ENCODE measurements around the gene OR10H4.
"Not testable (repeated sequence)": the region's sequence is repeated elsewhere in the genome, so short reads cannot be mapped to it uniquely, and the experiment has no call there.

Gene OR10H4

GRCh38 chr19:15948223-15949058, at the start of gene OR10H4:
OR10H4 (plus strand) TSS chr19:15949008; CDS start chr19:15949008, 0 bp downstream.
- no peak for DNase-seq (ENCODE audit: low spot score)

GRCh38 chr19:15899561-15899960, 49.2 kb upstream of the OR10H4 start:
- not testable (repeated sequence) for DNase-seq (ENCODE audit: low spot score)

GRCh38 chr19:15900032-15900431, 48.8 kb upstream of the OR10H4 start:
- DNase-seq (ENCODE audit: low spot score) = not testable (repeated sequence)

GRCh38 chr19:15900504-15900903, 48.3 kb upstream of the OR10H4 start:
- DNase-seq (ENCODE audit: low spot score) = no peak

GRCh38 chr19:15902254-15902653, 46.6 kb upstream of the OR10H4 start:
- no peak for DNase-seq (ENCODE audit: low spot score)

- not testable (repeated sequence) for DNase-seq (ENCODE audit: low spot score)
These were observed 45.9 kb upstream of the OR10H4 start for GRCh38 chr19:15902898-15903297.

- no peak for DNase-seq (ENCODE audit: low spot score)
These were observed 43.8 kb upstream of the OR10H4 start for GRCh38 chr19:15905026-15905425.

- DNase-seq (ENCODE audit: low spot score) = no peak
These were observed 37.1 kb upstream of the OR10H4 start for GRCh38 chr19:15911599-15912235.

GRCh38 chr19:15913384-15913783, 35.4 kb upstream of the OR10H4 start:
- DNase-seq (ENCODE audit: low spot score) = no peak

GRCh38 chr19:15913830-15914229, 35.0 kb upstream of the OR10H4 start:
- no peak for DNase-seq (ENCODE audit: low spot score)

- DNase-seq (ENCODE audit: low spot score) = no peak
These were observed 33.7 kb upstream of the OR10H4 start for GRCh38 chr19:15915109-15915508.

- DNase-seq (ENCODE audit: low spot score) = no peak
These were observed 29.6 kb upstream of the OR10H4 start for GRCh38 chr19:15919243-15919642.

- DNase-seq (ENCODE audit: low spot score) = no peak
These were observed 26.8 kb upstream of the OR10H4 start for GRCh38 chr19:15922021-15922420.

- DNase-seq (ENCODE audit: low spot score) = no peak
These were observed 25.1 kb upstream of the OR10H4 start for GRCh38 chr19:15923702-15924101.

- DNase-seq (ENCODE audit: low spot score) = no peak
These were observed 22.3 kb upstream of the OR10H4 start for GRCh38 chr19:15926484-15926883.

GRCh38 chr19:15928321-15928720, 20.5 kb upstream of the OR10H4 start:
- DNase-seq (ENCODE audit: low spot score) = no peak

- DNase-seq (ENCODE audit: low spot score) = not testable (repeated sequence)
These were observed 15.0 kb upstream of the OR10H4 start for GRCh38 chr19:15933761-15934331.

- DNase-seq (ENCODE audit: low spot score) = no peak
These were observed 14.3 kb upstream of the OR10H4 start, which contains the start of gene CYP4F11 for GRCh38 chr19:15934332-15935078. CYP4F11 (minus strand) TSS chr19:15934529; CDS start chr19:15934408, 121 bp downstream.

GRCh38 chr19:15935167-15935702, 13.6 kb upstream of the OR10H4 start:
- DNase-seq (ENCODE audit: low spot score) = no peak

- DNase-seq (ENCODE audit: low spot score) = no peak
These were observed 12.6 kb upstream of the OR10H4 start for GRCh38 chr19:15936173-15936572.

- DNase-seq (ENCODE audit: low spot score) = no peak
These were observed 11.9 kb upstream of the OR10H4 start for GRCh38 chr19:15936950-15937349.

GRCh38 chr19:15937771-15938170, 11.0 kb upstream of the OR10H4 start:
- DNase-seq (ENCODE audit: low spot score) = no peak

Data from kidney capillary endothelial cell (primary cell).